ENCODE measurements around the gene FAM117A.
"Not testable (repeated sequence)": the region's sequence is repeated elsewhere in the genome, so short reads cannot be mapped to it uniquely, and the experiment has no call there.

The FAM117A gene

GRCh38 chr17:49741009-49741691 lies 22.8 kb downstream of the FAM117A start:
- no peak for DNase-seq (ENCODE audit: low read depth)

GRCh38 chr17:49739641-49740271 lies 24.2 kb downstream of the FAM117A start:
- no peak for DNase-seq (ENCODE audit: low read depth)

- DNase-seq (ENCODE audit: low read depth): no peak
Measured at GRCh38 chr17:49738456-49739163, 25.3 kb downstream of the FAM117A start.

- DNase-seq (ENCODE audit: low read depth): no peak
Measured at GRCh38 chr17:49734515-49735490, 29.1 kb downstream of the FAM117A start.

GRCh38 chr17:49731435-49731831 lies 32.5 kb downstream of the FAM117A start:
- no peak for DNase-seq (ENCODE audit: low read depth)

GRCh38 chr17:49730785-49731434 lies 33.0 kb downstream of the FAM117A start:
- DNase-seq (ENCODE audit: low read depth): no peak

GRCh38 chr17:49730078-49730784 lies 33.7 kb downstream of the FAM117A start:
- peak; percentile 92 for DNase-seq (ENCODE audit: low read depth)

GRCh38 chr17:49729069-49729468 lies 34.9 kb downstream of the FAM117A start:
- no peak for DNase-seq (ENCODE audit: low read depth)

GRCh38 chr17:49728425-49728824 lies 35.5 kb downstream of the FAM117A start:
- DNase-seq (ENCODE audit: low read depth): no peak

GRCh38 chr17:49727380-49727779 lies 36.6 kb downstream of the FAM117A start:
- DNase-seq (ENCODE audit: low read depth): no peak

GRCh38 chr17:49725452-49726130 lies 38.3 kb downstream of the FAM117A start:
- no peak for DNase-seq (ENCODE audit: low read depth)

- DNase-seq (ENCODE audit: low read depth): not testable (repeated sequence)
Measured at GRCh38 chr17:49724552-49724951, 39.4 kb downstream of the FAM117A start.

GRCh38 chr17:49723423-49723822 lies 40.5 kb downstream of the FAM117A start:
- DNase-seq (ENCODE audit: low read depth): no peak

- DNase-seq (ENCODE audit: low read depth): no peak
Measured at GRCh38 chr17:49722066-49722465, 41.9 kb downstream of the FAM117A start.

GRCh38 chr17:49717371-49717861 lies 46.5 kb downstream of the FAM117A start:
- no peak for DNase-seq (ENCODE audit: low read depth)

- DNase-seq (ENCODE audit: low read depth): no peak
Measured at GRCh38 chr17:49716668-49717364, 47.1 kb downstream of the FAM117A start.

- no peak for DNase-seq (ENCODE audit: low read depth)
Measured at GRCh38 chr17:49715717-49716279, 48.1 kb downstream of the FAM117A start.

GRCh38 chr17:49715216-49715615 lies 48.7 kb downstream of the FAM117A start:
- DNase-seq (ENCODE audit: low read depth): no peak
